Measurements from ENCODE around the gene MNDA.
A peak's percentile ranks its signal among the peaks of the same experiment; 100 is the strongest.

The MNDA gene

GRCh38 chr1:158830904-158831507, at the start of gene MNDA:
TSS of gene MNDA (plus strand) at chr1:158831351. CDS start at chr1:158842154, 10,803 bp downstream.
- DNase-seq, result peak; percentile 68 to 82

GRCh38 chr1:158793604-158794003, 37.5 kb upstream of the MNDA start:
- DNase-seq, result peak in 1 of 2 experiments; percentile 21

- DNase-seq, result no peak
Measured at GRCh38 chr1:158794247-158794646, 36.9 kb upstream of the MNDA start.

- DNase-seq, result peak in 1 of 2 experiments; percentile 10
Measured at GRCh38 chr1:158798531-158798930, 32.6 kb upstream of the MNDA start.

DNA sequence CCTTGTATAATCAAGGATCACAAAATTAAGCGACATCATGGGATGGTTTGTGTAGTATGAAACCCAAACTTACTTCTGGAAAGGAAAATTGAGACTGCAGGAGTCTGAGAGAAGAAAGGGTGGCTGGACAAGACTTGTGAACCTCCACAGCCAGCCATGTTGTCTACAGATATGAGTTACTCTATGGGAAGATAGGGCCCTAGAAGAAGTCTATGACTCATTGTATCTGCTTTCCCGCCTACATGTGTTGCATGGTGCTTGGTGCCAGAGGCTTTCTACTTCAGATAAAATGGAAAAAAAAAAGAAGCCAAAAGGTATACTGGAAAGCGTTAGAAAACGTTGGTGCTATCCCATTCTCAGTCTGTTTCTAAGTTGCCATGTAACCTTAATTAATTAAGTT, 31.5 kb upstream of the MNDA start:
- DNase-seq, result no peak

DNA sequence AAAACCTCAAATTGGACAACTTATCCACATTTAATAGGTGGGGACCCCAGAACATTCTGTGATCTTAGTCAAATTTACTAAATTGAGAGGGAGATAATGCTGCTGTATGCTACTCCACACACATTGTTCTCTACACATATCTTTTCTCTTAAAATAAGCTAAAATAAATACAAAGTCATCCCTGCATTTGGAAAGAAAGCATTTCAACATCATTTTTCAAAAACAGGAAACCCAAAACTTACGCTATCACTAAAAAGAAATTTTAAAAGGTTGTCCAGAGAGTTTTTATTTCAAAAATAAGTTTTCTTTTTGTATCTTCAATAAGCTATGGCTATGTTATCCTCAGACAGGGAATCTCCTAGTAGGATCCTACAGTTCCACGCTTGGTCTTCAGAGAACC, 30.6 kb upstream of the MNDA start:
- no peak for DNase-seq

GRCh38 chr1:158801396-158801795, 29.8 kb upstream of the MNDA start:
- DNase-seq, result no peak

DNA sequence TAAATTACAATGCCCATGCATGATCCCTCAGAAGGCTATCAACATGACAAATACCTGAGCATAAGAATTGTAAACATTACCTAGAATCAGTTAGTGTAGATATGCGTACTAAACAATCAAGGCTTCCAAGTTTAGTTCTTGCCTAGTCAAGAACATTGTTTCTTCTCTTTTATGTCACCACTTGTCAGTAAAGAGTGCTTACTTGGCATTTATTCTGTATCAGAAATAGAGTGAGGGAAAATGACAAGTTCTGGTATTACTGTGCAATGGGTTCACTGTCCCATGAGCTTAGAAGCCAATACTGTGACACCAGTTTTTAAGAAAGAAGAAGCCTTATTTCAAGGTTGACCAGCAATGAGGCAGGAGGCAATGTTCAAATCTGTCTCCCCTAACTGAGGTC, 27.5 kb upstream of the MNDA start:
- DNase-seq, result no peak

GRCh38 chr1:158806916-158807536, 24.1 kb upstream of the MNDA start:
- DNase-seq, result no peak

DNA sequence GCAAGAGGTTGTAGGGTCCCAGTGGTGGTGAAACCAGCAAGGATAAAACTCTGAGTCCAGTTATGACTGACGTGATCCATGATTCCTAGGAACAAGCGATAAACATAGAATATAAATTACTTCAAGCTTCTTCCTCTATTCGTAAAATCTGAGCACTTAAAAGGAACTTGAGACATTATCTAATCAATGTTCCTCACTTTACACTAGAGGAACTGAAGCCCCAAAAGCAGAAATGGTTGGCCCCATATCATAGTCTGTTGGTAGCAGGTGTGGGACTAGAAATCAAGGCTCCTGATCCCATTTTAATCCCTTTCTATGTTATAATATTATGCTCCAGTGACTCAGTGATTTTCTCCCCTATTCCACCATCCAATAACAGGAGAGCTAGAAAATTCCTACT, 21.9 kb upstream of the MNDA start:
- peak; percentile 23 to 37 for DNase-seq

- peak; percentile 71 to 82 for DNase-seq
Measured at GRCh38 chr1:158809862-158810261, 21.3 kb upstream of the MNDA start.

GRCh38 chr1:158810311-158810710, 20.8 kb upstream of the MNDA start:
- DNase-seq, result peak; percentile 49 to 60

- DNase-seq, result no peak
Measured at GRCh38 chr1:158812336-158812735, 18.8 kb upstream of the MNDA start.

DNA sequence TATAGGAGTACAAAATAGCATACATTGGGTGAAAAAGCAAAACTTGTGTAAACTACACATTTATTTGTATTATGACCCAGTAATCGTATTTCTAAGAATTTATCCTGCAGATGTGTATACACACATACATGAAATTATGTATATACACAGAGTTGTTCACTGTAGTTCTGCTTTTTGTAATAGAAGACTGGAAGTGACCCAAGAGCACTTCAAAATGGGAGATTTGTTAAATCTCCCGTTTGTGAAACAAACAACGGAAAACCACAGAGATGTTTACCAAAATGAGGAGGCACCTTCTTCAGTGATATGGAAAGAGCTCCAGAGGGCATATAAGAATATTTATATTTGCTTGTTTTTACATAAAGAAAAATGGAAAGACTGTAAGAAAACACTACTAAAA, 18.0 kb upstream of the MNDA start:
- DNase-seq, result peak; percentile 8 to 20

DNA sequence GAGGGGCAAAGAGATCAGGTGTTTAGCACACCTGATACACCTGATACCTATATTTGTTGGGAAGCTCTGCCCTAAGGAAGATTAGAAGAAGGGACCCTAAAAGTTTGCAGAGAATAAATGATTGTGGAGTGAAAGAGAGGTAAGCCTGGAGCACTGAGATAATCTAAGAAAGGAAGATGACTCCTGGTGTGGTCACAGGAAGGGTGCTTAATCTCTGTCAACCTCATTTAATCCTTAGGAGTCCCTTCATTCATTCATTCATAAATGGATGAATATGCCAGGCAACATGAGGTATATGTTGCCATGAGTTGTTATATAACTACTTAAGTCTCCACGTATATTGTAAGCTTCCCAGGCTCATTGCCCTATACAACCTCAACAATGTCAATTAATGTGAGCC, 16.2 kb upstream of the MNDA start:
- no peak for DNase-seq

DNA sequence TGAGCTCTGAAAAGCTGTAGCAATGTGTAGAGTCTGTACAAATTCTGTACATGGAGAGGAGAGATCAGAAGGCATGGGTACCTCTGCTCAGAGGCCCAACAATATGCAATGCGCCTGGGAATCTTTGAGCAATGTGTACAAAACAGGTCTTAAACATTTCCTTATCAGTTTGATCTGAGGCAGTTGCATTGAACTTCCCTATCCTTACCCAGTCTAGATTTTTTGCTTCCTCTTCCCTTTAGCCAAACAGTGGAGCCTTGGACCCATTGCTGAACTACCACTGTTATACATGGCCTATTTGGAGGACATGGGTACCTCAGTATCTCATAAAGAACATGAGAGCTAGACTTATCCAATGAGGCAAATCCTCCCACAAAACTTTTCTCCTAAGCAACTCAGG, 12.6 kb upstream of the MNDA start:
- DNase-seq, result peak; percentile 76 to 78

DNA sequence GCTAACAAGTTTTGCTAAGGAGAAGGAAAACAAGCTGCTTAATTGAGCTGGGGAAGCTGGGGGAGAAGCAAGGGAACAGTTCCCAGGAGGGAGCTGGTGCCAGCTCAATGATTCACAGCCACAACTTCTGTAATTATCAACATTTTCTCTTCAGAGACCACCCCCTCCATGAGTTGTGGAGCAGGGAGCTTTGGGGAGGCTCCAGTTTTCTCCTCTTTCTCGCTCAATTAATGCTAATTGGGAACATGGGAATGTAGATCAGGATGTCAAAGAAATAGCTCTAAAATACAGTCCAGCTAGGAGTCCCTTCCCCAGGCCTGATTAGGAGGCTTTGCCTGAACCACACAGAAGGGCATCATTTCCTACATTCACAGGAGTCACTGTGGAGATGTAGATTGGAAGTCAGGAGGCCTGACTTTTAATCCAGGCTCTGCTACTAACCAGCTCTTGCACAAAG, 12.1 kb upstream of the MNDA start:
- DNase-seq, result peak; percentile 70 to 72

DNA sequence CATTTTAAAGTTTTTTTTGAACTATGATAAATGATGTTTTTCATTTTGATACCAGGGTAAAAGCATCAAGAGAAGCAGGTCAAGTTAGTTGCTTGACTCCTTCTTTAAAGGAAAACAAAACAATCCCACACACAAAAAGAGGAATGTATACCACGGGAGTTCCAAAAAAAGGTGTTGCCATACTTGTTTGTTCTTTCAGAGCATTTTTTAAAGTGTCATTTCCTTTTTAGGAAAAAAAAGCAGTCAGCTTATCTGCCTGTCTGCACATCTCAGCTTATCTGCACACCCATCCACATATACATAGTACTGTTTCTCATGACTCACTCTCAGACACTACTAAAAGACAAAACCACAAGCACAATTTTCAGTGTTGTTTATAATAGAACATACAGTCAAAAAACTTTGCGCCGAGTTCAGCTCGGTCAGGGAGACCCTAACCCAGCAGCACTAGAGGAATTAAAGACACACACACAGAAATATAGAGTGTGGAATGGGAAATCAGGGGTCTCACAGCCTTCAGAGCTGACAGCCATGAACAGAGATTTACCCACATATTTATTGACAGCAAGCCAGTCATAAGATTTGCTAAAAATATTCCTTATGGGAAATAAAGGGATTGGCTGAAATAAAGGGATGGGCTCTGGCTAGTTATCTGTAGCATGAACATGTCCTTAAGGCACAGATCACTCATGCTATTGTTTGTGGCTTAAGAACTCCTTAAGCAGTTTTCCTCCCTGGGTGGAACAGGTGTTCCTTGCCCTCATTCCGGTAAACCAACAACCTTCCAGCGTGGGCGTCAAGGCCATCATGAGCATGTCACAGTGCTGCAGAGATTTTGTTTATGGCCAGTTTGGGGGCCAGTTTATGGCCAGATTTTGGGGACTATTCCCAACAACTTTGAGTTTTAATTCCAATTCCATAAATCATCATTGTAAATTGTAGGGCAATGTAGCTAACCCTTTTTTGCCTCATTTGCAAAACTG, 11.4 kb upstream of the MNDA start:
- peak; percentile 31 to 46 for DNase-seq

- DNase-seq, result no peak
Measured at GRCh38 chr1:158821723-158822122, 9.4 kb upstream of the MNDA start.

DNA sequence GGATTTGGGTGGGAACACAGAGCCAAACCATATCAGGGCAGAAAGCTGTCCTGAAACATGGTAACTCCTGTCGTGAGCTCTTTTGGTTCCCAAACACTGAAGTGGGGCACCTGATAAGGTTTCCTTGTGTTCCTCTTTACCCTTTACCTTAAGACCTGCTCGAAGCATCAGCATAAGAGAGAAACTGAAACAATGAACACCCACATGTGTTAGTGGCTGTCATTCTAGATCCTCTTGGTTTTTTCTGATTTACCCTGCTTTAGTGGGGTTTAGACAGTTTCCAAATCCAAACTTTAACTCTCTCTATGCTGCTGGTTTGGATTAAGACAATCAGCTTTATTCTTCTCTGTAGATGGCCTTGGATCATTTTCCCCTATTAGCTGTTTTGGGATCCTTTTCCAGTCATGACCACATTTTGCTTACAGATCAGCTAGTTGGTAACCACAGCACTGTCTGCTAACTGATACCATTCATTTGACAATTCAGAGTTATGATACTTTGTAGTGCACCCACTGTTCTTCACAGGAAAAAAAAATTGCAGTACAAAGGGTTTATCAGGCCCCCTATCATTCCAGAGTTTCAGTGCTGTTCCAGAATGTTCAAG, 975 bp upstream of the MNDA start:
- no peak for DNase-seq

DNA sequence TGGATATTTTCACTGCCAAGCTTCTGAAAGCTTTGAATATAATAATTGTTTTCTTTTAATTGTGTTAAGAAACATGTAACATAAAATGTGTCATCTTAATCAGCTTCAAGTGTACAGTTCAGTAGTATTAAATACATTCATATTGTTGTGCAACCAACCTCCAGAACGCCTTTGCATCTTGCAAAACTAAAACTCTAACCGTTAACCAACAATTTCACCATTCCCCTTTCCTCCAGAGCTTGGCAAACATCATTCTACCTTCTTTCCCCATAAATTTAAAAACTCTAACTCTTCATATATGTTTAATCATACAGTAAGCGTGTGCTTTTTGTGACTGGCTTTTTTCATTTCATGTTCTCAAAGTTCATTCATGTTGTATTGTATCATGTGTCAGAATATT, 2.1 kb downstream of the MNDA start:
- peak; percentile 12 to 50 for DNase-seq

DNA sequence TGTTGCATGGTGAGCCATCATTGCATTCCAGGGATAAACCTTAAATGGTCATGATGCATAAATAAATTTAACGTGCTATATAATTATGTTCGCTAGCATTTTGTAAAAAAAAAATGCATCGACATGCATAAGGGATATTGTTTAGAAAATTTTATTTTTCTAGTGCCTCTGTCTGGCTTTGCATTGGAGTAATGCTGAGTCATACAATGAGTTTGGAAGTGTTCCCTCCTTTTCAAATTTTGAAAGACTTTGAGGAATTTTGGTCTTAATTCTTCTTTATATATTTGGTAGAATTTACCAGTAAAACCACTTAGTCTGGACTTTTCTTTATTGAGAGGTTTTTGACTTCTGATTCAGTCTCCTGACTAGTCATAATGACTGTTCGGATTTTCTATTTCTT, 4.9 kb downstream of the MNDA start:
- no peak for DNase-seq

DNA sequence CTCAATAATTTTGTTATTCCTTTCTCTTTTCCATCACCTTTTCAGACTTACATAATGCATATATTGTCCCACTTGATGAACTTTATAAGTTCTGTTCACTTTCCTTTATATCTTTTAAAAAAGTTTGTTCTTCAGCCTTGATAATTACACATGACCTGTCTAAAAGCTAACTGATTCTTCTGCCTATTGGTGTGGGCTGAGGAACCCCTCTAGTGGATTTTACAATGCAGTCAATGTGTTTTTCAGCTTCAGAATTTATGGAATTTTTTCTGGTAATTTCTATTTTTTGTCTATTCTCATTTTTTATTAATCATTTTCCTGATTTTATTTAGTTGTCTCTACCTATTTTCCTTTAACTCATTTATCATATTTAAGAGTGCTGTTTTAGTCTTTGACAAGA, 7.5 kb downstream of the MNDA start:
- no peak for DNase-seq
